ENCODE results near the gene KRT3. TPM values are rescaled to one million over a fixed set of nuclear protein-coding genes. Genes with fewer than 3 reads are reported as not detected.

The KRT3 gene
- total RNA-seq, 1 experiment from 2014 or later: not detected

GRCh38 chr12:52812749-52813148 is 16.8 kb upstream of the KRT3 start:
- in situ Hi-C loops (cut with HindIII; ENCODE audit: low pct_unique_long_range_greater_than_20kb, low sequenced_read_pairs): no loop called here
- ATAC-seq (no peak), DNase-seq (ENCODE audit: low read depth, low spot score) (no peak)
- POLR2A ChIA-PET: no interaction called here
- Histone ChIP-seq H3K36me3 (ENCODE audit: control insufficient read depth, insufficient read depth, low read length) (no peaks in the 10 kb centered on the region), H3K4me1 (ENCODE audit: control insufficient read depth, insufficient read depth, low read length) (peaks cover 5% of the 10 kb centered on the region; the same call in 1 of the 2 replicates), H3K27ac (ENCODE audit: low read length) (no peak overlapping the region), H3K27me3 (ENCODE audit: control insufficient read depth, insufficient read depth, low read length) (peaks cover 6% of the 10 kb centered on the region; the same call in 1 of the 2 replicates), H3K4me3 (ENCODE audit: low read depth in 2 of 2, low read length in 2 of 2) (no peak overlapping the region), H3K9me3 (ENCODE audit: control insufficient read depth, insufficient read depth, low read depth, low read length) (no peaks in the 10 kb centered on the region)
- intact Hi-C loops (cut with micrococcal nuclease; ENCODE audit: unreplicated experiment): no loop called here
- no TSS peak for BruUV-seq (replicated peaks)
- TF ChIP-seq, protein P1, sequence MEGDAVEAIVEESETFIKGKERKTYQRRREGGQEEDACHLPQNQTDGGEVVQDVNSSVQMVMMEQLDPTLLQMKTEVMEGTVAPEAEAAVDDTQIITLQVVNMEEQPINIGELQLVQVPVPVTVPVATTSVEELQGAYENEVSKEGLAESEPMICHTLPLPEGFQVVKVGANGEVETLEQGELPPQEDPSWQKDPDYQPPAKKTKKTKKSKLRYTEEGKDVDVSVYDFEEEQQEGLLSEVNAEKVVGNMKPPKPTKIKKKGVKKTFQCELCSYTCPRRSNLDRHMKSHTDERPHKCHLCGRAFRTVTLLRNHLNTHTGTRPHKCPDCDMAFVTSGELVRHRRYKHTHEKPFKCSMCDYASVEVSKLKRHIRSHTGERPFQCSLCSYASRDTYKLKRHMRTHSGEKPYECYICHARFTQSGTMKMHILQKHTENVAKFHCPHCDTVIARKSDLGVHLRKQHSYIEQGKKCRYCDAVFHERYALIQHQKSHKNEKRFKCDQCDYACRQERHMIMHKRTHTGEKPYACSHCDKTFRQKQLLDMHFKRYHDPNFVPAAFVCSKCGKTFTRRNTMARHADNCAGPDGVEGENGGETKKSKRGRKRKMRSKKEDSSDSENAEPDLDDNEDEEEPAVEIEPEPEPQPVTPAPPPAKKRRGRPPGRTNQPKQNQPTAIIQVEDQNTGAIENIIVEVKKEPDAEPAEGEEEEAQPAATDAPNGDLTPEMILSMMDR (IDR thresholded peaks at IDR 0.05): no peak
- no peak for TF ChIP-seq TCF7L2 (IDR thresholded peaks at IDR 0.05; ENCODE audit: low read depth, low read length)
- TF ChIP-seq, protein P2, sequence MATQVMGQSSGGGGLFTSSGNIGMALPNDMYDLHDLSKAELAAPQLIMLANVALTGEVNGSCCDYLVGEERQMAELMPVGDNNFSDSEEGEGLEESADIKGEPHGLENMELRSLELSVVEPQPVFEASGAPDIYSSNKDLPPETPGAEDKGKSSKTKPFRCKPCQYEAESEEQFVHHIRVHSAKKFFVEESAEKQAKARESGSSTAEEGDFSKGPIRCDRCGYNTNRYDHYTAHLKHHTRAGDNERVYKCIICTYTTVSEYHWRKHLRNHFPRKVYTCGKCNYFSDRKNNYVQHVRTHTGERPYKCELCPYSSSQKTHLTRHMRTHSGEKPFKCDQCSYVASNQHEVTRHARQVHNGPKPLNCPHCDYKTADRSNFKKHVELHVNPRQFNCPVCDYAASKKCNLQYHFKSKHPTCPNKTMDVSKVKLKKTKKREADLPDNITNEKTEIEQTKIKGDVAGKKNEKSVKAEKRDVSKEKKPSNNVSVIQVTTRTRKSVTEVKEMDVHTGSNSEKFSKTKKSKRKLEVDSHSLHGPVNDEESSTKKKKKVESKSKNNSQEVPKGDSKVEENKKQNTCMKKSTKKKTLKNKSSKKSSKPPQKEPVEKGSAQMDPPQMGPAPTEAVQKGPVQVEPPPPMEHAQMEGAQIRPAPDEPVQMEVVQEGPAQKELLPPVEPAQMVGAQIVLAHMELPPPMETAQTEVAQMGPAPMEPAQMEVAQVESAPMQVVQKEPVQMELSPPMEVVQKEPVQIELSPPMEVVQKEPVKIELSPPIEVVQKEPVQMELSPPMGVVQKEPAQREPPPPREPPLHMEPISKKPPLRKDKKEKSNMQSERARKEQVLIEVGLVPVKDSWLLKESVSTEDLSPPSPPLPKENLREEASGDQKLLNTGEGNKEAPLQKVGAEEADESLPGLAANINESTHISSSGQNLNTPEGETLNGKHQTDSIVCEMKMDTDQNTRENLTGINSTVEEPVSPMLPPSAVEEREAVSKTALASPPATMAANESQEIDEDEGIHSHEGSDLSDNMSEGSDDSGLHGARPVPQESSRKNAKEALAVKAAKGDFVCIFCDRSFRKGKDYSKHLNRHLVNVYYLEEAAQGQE (IDR thresholded peaks at IDR 0.05; ENCODE audit: insufficient read depth in 1 of 2, low read depth in 2 of 2, low read length in 1 of 2): no peak
- TF ChIP-seq SIN3A (IDR thresholded peaks at IDR 0.05; ENCODE audit: borderline replicate concordance, insufficient read depth, low read depth, low read length): no peak
- no peak for TF ChIP-seq POLR2AphosphoS5 (IDR thresholded peaks at IDR 0.05; ENCODE audit: low read depth, low read length)
- CTCF ChIA-PET: no interaction called here

GRCh38 chr12:52812073-52812400 is 16.1 kb upstream of the KRT3 start:
- no peak for TF ChIP-seq TCF7L2 (IDR thresholded peaks at IDR 0.05; ENCODE audit: low read depth, low read length)
- TF ChIP-seq, protein P2 (IDR thresholded peaks at IDR 0.05; ENCODE audit: insufficient read depth in 1 of 2, low read depth in 2 of 2, low read length in 1 of 2): no peak
- no peak for TF ChIP-seq SIN3A (IDR thresholded peaks at IDR 0.05; ENCODE audit: borderline replicate concordance, insufficient read depth, low read depth, low read length)
- TF ChIP-seq, protein P1 (IDR thresholded peaks at IDR 0.05): no peak
- no peak for TF ChIP-seq POLR2AphosphoS5 (IDR thresholded peaks at IDR 0.05; ENCODE audit: low read depth, low read length)
- CTCF ChIA-PET: interaction anchor here (1.1 kb wide), 1 partner anchor 68 kb away, joined by 5 read pairs; no protein-coding TSS in a partner anchor
- BruUV-seq (replicated peaks): no TSS peak
- in situ Hi-C loops (cut with HindIII; ENCODE audit: low pct_unique_long_range_greater_than_20kb, low sequenced_read_pairs) (no loop called here), intact Hi-C loops (cut with micrococcal nuclease; ENCODE audit: unreplicated experiment) (no loop called here)
- no peaks in the 10 kb centered on the region for H3K9me3 ChIP-seq (ENCODE audit: control insufficient read depth, insufficient read depth, low read depth, low read length)
- no peaks in the 10 kb centered on the region for H3K36me3 ChIP-seq (ENCODE audit: control insufficient read depth, insufficient read depth, low read length)
- H3K27me3 ChIP-seq (ENCODE audit: control insufficient read depth, insufficient read depth, low read length): peaks cover 6% of the 10 kb centered on the region; the same call in 1 of the 2 replicates
- no peak for DNase-seq (ENCODE audit: low read depth, low spot score)
- H3K27ac ChIP-seq (ENCODE audit: low read length): no peak overlapping the region
- ATAC-seq: no peak
- no peak overlapping the region for H3K4me3 ChIP-seq (ENCODE audit: low read depth in 2 of 2, low read length in 2 of 2)
- POLR2A ChIA-PET: no interaction called here
- peaks cover 5% of the 10 kb centered on the region; the same call in 1 of the 2 replicates for H3K4me1 ChIP-seq (ENCODE audit: control insufficient read depth, insufficient read depth, low read length)

Data from Panc1 (cell line).